HepG2 (cell line): ENCODE data around the gene NCBP1. TPM values are rescaled to one million over a fixed set of nuclear protein-coding genes. Genes with fewer than 3 reads are reported as not detected.

Experiments used
- ATF3 ChIP-seq: sonication (generic); formaldehyde crosslinking; IDR thresholded peaks from 2 replicates; pipeline ENCODE4 v1.4.0; 2020; ENCODE audit warnings: missing genetic modification reagents
- CSRNP2 ChIP-seq: sonication (generic); formaldehyde crosslinking; conservative IDR thresholded peaks from 2 replicates; pipeline ENCODE4 v1.8.0; 2022; ENCODE audit warnings: low read depth, missing genetic modification reagents
- DNMT3B ChIP-seq: conservative IDR thresholded peaks from 2 replicates; pipeline ENCODE4 v1.6.1; 2016; ENCODE audit warnings: missing biosample characterization, control low read depth
- GLI4 ChIP-seq: sonication (generic); formaldehyde crosslinking; IDR thresholded peaks from 2 replicates; pipeline ENCODE4 v1.5.1; 2020; ENCODE audit warnings: missing genetic modification reagents, mild to moderate bottlenecking, moderate library complexity, borderline replicate concordance
- GTF2F1 ChIP-seq: fragments of 150-350 bp; IDR thresholded peaks from 2 replicates; pipeline ENCODE4 v1.6.1; 2014; ENCODE audit warnings: low read length
- KAT2B ChIP-seq: fragments of 150-350 bp; IDR thresholded peaks from 2 replicates; pipeline ENCODE4 v1.6.1; 2014; ENCODE audit warnings: low read depth, low read length, borderline replicate concordance
- LCORL ChIP-seq, 2 experiments: fragments of 450-650 bp in 1 of 2; sonication (generic) in 1 of 2; formaldehyde crosslinking in 1 of 2; IDR thresholded peaks; 2 replicates each; pipeline versions ENCODE4 v1.5.0 to v1.6.1; 2017 to 2020; ENCODE audit warnings: antibody characterized with exemption in 1 of 2, missing genetic modification reagents in 1 of 2
- MIER3 ChIP-seq: IDR thresholded peaks from 2 replicates; pipeline ENCODE4 v1.6.1; 2016; ENCODE audit warnings: missing compliant biosample characterization, borderline replicate concordance
- PBX3 ChIP-seq: sonication (generic); formaldehyde crosslinking; IDR thresholded peaks from 2 replicates; pipeline ENCODE4 v1.8.1; 2023; ENCODE audit warnings: missing genetic modification reagents, inconsistent platforms, borderline replicate concordance
- PCBP2 ChIP-seq: fragments of 200-400 bp; formaldehyde crosslinking; optimal IDR thresholded peaks from 2 replicates; pipeline ENCODE3; 2018; ENCODE audit warnings: low read length, low read depth; ENCODE audit not compliant: poor library complexity, severe bottlenecking
- RBFOX2 ChIP-seq: fragments of 200-400 bp; formaldehyde crosslinking; IDR thresholded peaks from 2 replicates; pipeline ENCODE4 v1.6.1; 2017; ENCODE audit warnings: low read depth, mild to moderate bottlenecking, low read length
- REL ChIP-seq: sonication (generic); formaldehyde crosslinking; conservative IDR thresholded peaks from 2 replicates; pipeline ENCODE4 v1.8.0; 2022; ENCODE audit warnings: mild to moderate bottlenecking, missing genetic modification reagents, moderate library complexity
- TBX3 ChIP-seq: fragments of 450-650 bp; IDR thresholded peaks from 2 replicates; pipeline ENCODE4 v1.6.1; 2017; ENCODE audit warnings: antibody characterized with exemption, mild to moderate bottlenecking, inconsistent platforms, borderline replicate concordance
- THRA ChIP-seq: sonication (generic); formaldehyde crosslinking; IDR thresholded peaks from 2 replicates; pipeline ENCODE4 v1.4.0; 2020; ENCODE audit warnings: missing genetic modification reagents, borderline replicate concordance
- TP53 ChIP-seq: sonication (generic); formaldehyde crosslinking; conservative IDR thresholded peaks from 2 replicates; pipeline ENCODE4 v1.4.0; 2020; ENCODE audit warnings: missing genetic modification reagents
- ZBTB14 ChIP-seq: sonication (generic); formaldehyde crosslinking; IDR thresholded peaks from 2 replicates; pipeline ENCODE4 v1.4.0; 2020; ENCODE audit warnings: missing genetic modification reagents
- ZNF124 ChIP-seq: sonication (generic); formaldehyde crosslinking; IDR thresholded peaks from 2 replicates; pipeline ENCODE4 v1.4.0; 2020; ENCODE audit warnings: missing genetic modification reagents
- ZNF329 ChIP-seq: sonication (generic); formaldehyde crosslinking; IDR thresholded peaks from 2 replicates; pipeline ENCODE4 v1.9.0; 2021; ENCODE audit warnings: low read depth, mild to moderate bottlenecking, missing genetic modification reagents
- ZNF430 ChIP-seq: sonication (generic); formaldehyde crosslinking; IDR thresholded peaks from 2 replicates; pipeline ENCODE4 v1.9.0; 2021; ENCODE audit warnings: mild to moderate bottlenecking, missing genetic modification reagents
- ZNF7 ChIP-seq: IDR thresholded peaks from 2 replicates; pipeline ENCODE4 v1.6.1; 2016; ENCODE audit warnings: missing biosample characterization, missing genetic modification reagents
- ZNF749 ChIP-seq: sonication (generic); formaldehyde crosslinking; IDR thresholded peaks from 2 replicates; pipeline ENCODE4 v1.8.0; 2022; ENCODE audit warnings: mild to moderate bottlenecking, missing genetic modification reagents, moderate library complexity, borderline replicate concordance
- ZNF761 ChIP-seq: sonication (generic); formaldehyde crosslinking; conservative IDR thresholded peaks from 2 replicates; pipeline ENCODE4 v1.4.0; 2020; ENCODE audit warnings: mild to moderate bottlenecking, missing genetic modification reagents
- ZNF775 ChIP-seq: sonication (generic); formaldehyde crosslinking; IDR thresholded peaks from 2 replicates; pipeline ENCODE4 v1.4.0; 2020; ENCODE audit warnings: missing genetic modification reagents, mild to moderate bottlenecking, moderate library complexity, borderline replicate concordance
- ZSCAN20 ChIP-seq: sonication (generic); formaldehyde crosslinking; IDR thresholded peaks from 2 replicates; pipeline ENCODE4 v1.4.0; 2020; ENCODE audit warnings: missing genetic modification reagents, mild to moderate bottlenecking, borderline replicate concordance
- polyA plus RNA-seq, 8 experiments: library from polyadenylated mRNA; depleted of rRNA in 3 of 8; stranded (reverse) in 7 of 8; unstranded in 1 of 8; fragments of >200 nt; fragmentation: Illumina TruSeq in 4 of 8; extraction: Trizol in 4 of 8; gene quantifications; 2 replicates each; pipeline versions ENCODE4 v1.2.1 to v1.2.3, GENCODE V29; 2011 to 2016; ENCODE audit warnings: low read depth in 4 of 8, missing spikeins in 1 of 8, mixed read lengths in 1 of 8; ENCODE audit not compliant: insufficient read depth in 1 of 8
- total RNA-seq, 5 experiments: library from RNA; depleted of rRNA; stranded (reverse); fragments of >200 nt; fragmentation: Illumina TruSeq; extraction: Trizol; gene quantifications; 2 replicates each; pipeline ENCODE4 v1.2.3, GENCODE V29; 2016; ENCODE audit warnings: low read depth in 1 of 5

The NCBP1 gene
- total and polyA plus RNA-seq, 2 of the 13 experiments (the other 11 are each of a cell fraction or from before 2014, with no cell fraction given): 13.3 to 40.2 TPM

GRCh38 chr9:97696803-97697601 is 63.4 kb downstream of the NCBP1 start, which contains the start of gene XPA (continued):
- TF ChIP-seq ZNF329 (CRISPR knock-in tag) (no peak), KAT2B (no peak), ZNF775 (CRISPR knock-in tag) (peak; percentile 93), ZNF761 (CRISPR knock-in tag) (peak; percentile 83), ATF3 (CRISPR knock-in tag) (no peak), TBX3 (no peak), PCBP2 (no peak), LCORL (IDR thresholded peaks at IDR 0.05) (no peak), LCORL (CRISPR knock-in tag; IDR thresholded peaks at IDR 0.05) (peak; percentile 85), TP53 (no peak), MIER3 (CRISPR knock-in tag) (no peak), ZSCAN20 (CRISPR knock-in tag) (0 out of 2 replicates have a peak, but pooled peaks have one; percentile 68), GLI4 (CRISPR knock-in tag) (0 out of 2 replicates have a peak, but pooled peaks have one; percentile 75), ZNF124 (CRISPR knock-in tag) (0 out of 2 replicates have a peak, but pooled peaks have one; percentile 34), PBX3 (CRISPR knock-in tag) (0 out of 2 replicates have a peak, but pooled peaks have one; percentile 23), THRA (CRISPR knock-in tag) (peak; percentile 4; the same call in 1 of the 2 replicates), ZNF7 (CRISPR knock-in tag) (no peak), ZBTB14 (CRISPR knock-in tag) (peak; percentile 46; the same call in 1 of the 2 replicates), ZNF749 (CRISPR knock-in tag) (0 out of 2 replicates have a peak, but pooled peaks have one; percentile 14), DNMT3B (no peak), RBFOX2 (peak; percentile 95), CSRNP2 (CRISPR knock-in tag) (no peak), GTF2F1 (no peak), REL (CRISPR knock-in tag) (0 out of 2 replicates have a peak, but pooled peaks have one; percentile 70), ZNF430 (CRISPR knock-in tag) (peak; percentile 96)
